ENCODE data around the gene CSF2RB.

DNA sequence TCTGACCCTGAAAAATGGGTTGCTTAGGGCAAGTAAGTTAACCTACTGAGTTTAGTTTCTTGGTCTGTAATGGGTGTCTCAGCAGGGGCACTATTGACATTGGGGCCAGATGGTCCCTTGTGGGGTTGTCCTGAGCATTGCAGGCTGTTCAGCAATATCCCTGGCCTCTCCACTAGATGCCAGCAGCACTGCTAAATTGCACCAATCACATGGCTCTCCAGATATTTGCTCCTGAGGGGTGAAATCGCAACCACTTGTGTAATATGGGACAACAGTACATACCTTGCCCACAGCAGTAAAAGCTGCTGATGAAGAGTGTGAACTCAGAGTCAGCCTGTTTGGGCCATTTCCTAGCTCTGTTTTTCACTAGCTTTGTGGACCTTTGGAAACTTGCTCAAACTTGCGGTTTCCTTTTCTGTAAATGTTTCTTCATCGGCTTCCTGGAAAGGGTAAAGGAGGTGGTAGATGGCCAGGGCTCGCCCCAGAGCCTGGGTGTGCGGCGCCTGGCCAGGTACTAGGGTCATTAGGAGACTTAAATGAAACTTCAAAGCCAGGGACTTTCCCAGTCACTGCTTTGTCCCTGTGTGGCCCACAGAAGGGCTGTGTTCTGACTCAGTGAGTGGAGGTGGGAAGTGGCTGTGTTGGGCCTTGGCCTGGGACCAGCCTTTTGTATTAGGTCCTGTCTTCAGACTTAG, 39.7 kb upstream of the CSF2RB start:
- TF ChIP-seq, protein P1, sequence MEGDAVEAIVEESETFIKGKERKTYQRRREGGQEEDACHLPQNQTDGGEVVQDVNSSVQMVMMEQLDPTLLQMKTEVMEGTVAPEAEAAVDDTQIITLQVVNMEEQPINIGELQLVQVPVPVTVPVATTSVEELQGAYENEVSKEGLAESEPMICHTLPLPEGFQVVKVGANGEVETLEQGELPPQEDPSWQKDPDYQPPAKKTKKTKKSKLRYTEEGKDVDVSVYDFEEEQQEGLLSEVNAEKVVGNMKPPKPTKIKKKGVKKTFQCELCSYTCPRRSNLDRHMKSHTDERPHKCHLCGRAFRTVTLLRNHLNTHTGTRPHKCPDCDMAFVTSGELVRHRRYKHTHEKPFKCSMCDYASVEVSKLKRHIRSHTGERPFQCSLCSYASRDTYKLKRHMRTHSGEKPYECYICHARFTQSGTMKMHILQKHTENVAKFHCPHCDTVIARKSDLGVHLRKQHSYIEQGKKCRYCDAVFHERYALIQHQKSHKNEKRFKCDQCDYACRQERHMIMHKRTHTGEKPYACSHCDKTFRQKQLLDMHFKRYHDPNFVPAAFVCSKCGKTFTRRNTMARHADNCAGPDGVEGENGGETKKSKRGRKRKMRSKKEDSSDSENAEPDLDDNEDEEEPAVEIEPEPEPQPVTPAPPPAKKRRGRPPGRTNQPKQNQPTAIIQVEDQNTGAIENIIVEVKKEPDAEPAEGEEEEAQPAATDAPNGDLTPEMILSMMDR (conservative IDR thresholded peaks at IDR 0.05): peak; percentile 80
- TF ChIP-seq EZH2 (IDR thresholded peaks at IDR 0.05; ENCODE audit: low read depth): no peak
